ENCODE results near the gene RPL19.
"Not testable (repeated sequence)": the region's sequence is repeated elsewhere in the genome, so short reads cannot be mapped to it uniquely, and the experiment has no call there.

Gene RPL19

GRCh38 chr17:39200070-39200879, at the start of gene RPL19:
Gene RPL19 (plus strand): TSS chr17:39200283. CDS start chr17:39200345, 62 bp downstream.
- DNase-seq (ENCODE audit: extremely low read depth in 1 of 2, low read depth in 1 of 2), result peak; percentile 55 to 64

GRCh38 chr17:39150795-39151149, 49.3 kb upstream of the RPL19 start:
- DNase-seq (ENCODE audit: extremely low read depth in 1 of 2, low read depth in 1 of 2), result no peak

GRCh38 chr17:39151150-39151942, 48.7 kb upstream of the RPL19 start, which contains the start of gene PLXDC1:
Gene PLXDC1 (minus strand): TSS chr17:39151637. CDS start chr17:39151437, 200 bp downstream.
- DNase-seq (ENCODE audit: extremely low read depth in 1 of 2, low read depth in 1 of 2), result no peak

GRCh38 chr17:39151943-39152818, 47.9 kb upstream of the RPL19 start:
- no peak for DNase-seq (ENCODE audit: extremely low read depth in 1 of 2, low read depth in 1 of 2)

- DNase-seq (ENCODE audit: extremely low read depth in 1 of 2, low read depth in 1 of 2), result peak; percentile 73 to 93
These were observed 46.5 kb upstream of the RPL19 start for GRCh38 chr17:39153599-39154051.

GRCh38 chr17:39155654-39156053, 44.4 kb upstream of the RPL19 start:
- no peak for DNase-seq (ENCODE audit: extremely low read depth in 1 of 2, low read depth in 1 of 2)

- no peak for DNase-seq (ENCODE audit: extremely low read depth in 1 of 2, low read depth in 1 of 2)
These were observed 43.6 kb upstream of the RPL19 start for GRCh38 chr17:39156491-39156890.

- no peak for DNase-seq (ENCODE audit: extremely low read depth in 1 of 2, low read depth in 1 of 2)
These were observed 41.5 kb upstream of the RPL19 start for GRCh38 chr17:39158623-39159022.

GRCh38 chr17:39161962-39162361, 38.1 kb upstream of the RPL19 start:
- no peak for DNase-seq (ENCODE audit: extremely low read depth in 1 of 2, low read depth in 1 of 2)

GRCh38 chr17:39164675-39165143, 35.4 kb upstream of the RPL19 start:
- DNase-seq (ENCODE audit: extremely low read depth in 1 of 2, low read depth in 1 of 2), result peak; percentile 50 to 53

- no peak for DNase-seq (ENCODE audit: extremely low read depth in 1 of 2, low read depth in 1 of 2)
These were observed 34.8 kb upstream of the RPL19 start for GRCh38 chr17:39165178-39165840.

- DNase-seq (ENCODE audit: extremely low read depth in 1 of 2, low read depth in 1 of 2), result no peak
These were observed 34.2 kb upstream of the RPL19 start, which contains the start of gene ARL5C for GRCh38 chr17:39165841-39166349. Gene ARL5C (minus strand): TSS chr17:39166161. CDS start chr17:39165760, 401 bp downstream.

GRCh38 chr17:39166437-39167335, 33.4 kb upstream of the RPL19 start:
- DNase-seq (ENCODE audit: extremely low read depth in 1 of 2, low read depth in 1 of 2), result no peak

GRCh38 chr17:39167476-39167875, 32.6 kb upstream of the RPL19 start:
- no peak for DNase-seq (ENCODE audit: extremely low read depth in 1 of 2, low read depth in 1 of 2)

GRCh38 chr17:39168503-39168902, 31.6 kb upstream of the RPL19 start:
- not testable (repeated sequence) for DNase-seq (ENCODE audit: extremely low read depth in 1 of 2, low read depth in 1 of 2)

GRCh38 chr17:39169101-39169500, 31.0 kb upstream of the RPL19 start:
- no peak for DNase-seq (ENCODE audit: extremely low read depth in 1 of 2, low read depth in 1 of 2)

- no peak for DNase-seq (ENCODE audit: extremely low read depth in 1 of 2, low read depth in 1 of 2)
These were observed 30.6 kb upstream of the RPL19 start for GRCh38 chr17:39169518-39169917.

- DNase-seq (ENCODE audit: extremely low read depth in 1 of 2, low read depth in 1 of 2), result no peak
These were observed 30.0 kb upstream of the RPL19 start for GRCh38 chr17:39170109-39170508.

GRCh38 chr17:39170558-39170957, 29.5 kb upstream of the RPL19 start:
- DNase-seq (ENCODE audit: extremely low read depth in 1 of 2, low read depth in 1 of 2), result no peak

All from activated CD8-positive, alpha-beta memory T cell treated with anti-CD3 and anti-CD28 coated beads for 1 hour (primary cell).